GM23338 (cell line): ENCODE measurements around the gene MIOS. TPM values are rescaled to one million over a fixed set of nuclear protein-coding genes. Genes with fewer than 3 reads are reported as not detected.
A peak's percentile ranks its signal among the peaks of the same experiment; 100 is the strongest.

Experiments used
- ATAC-seq: fragments of 200-7000 bp; cut with Tn5 transposase; 3 replicates; pipeline ENCODE4 v1.9.1; 2020
- DNase-seq: peaks from one replicate; pipeline ENCODE4 v3.0.0-alpha.2; 2015; ENCODE audit warnings: low spot score
- H2AFZ ChIP-seq: fragments of 200-600 bp; sonication (generic); 2 replicates; pipeline ENCODE4 v1.8.0; 2016; ENCODE audit warnings: antibody characterized with exemption, mild to moderate bottlenecking, moderate library complexity
- H3F3A ChIP-seq: fragments of 200-600 bp; sonication (generic); replicated peaks from 2 replicates; pipeline ENCODE4 v1.8.0; 2017; ENCODE audit warnings: antibody characterized with exemption, mixed run types, low read depth
- H3K27ac ChIP-seq: fragments of 200-600 bp; sonication (generic); 2 replicates; pipeline ENCODE4 v1.6.1; 2016; ENCODE audit warnings: low read depth
- H3K27me3 ChIP-seq: fragments of 200-600 bp; sonication (generic); 2 replicates; pipeline ENCODE4 v1.8.0; 2016; ENCODE audit warnings: mild to moderate bottlenecking, mixed run types, moderate library complexity; ENCODE audit not compliant: insufficient read depth
- H3K36me3 ChIP-seq: fragments of 200-600 bp; sonication (generic); 2 replicates; pipeline ENCODE4 v1.8.0; 2016; ENCODE audit warnings: mild to moderate bottlenecking; ENCODE audit not compliant: insufficient read depth
- H3K4me1 ChIP-seq: fragments of 200-600 bp; sonication (generic); 2 replicates; pipeline ENCODE4 v1.8.0; 2016; ENCODE audit warnings: mild to moderate bottlenecking, moderate library complexity; ENCODE audit not compliant: insufficient read depth
- H3K4me2 ChIP-seq: fragments of 200-600 bp; sonication (generic); 2 replicates; pipeline ENCODE4 v1.7.1; 2017; ENCODE audit warnings: mixed run types
- H3K4me3 ChIP-seq: fragments of 200-600 bp; sonication (generic); 2 replicates; pipeline ENCODE4 v1.6.1; 2016; ENCODE audit warnings: mixed run types
- H3K79me2 ChIP-seq: fragments of 200-600 bp; sonication (generic); replicated peaks from 2 replicates; pipeline ENCODE4 v1.8.0; 2017; ENCODE audit warnings: mild to moderate bottlenecking; ENCODE audit not compliant: insufficient read depth
- H3K9me2 ChIP-seq: fragments of 200-600 bp; sonication (generic); 2 replicates; pipeline ENCODE4 v1.8.0; 2017; ENCODE audit not compliant: insufficient read depth
- H4K20me1 ChIP-seq: fragments of 200-600 bp; sonication (generic); replicated peaks from 2 replicates; pipeline ENCODE4 v1.8.0; 2017; ENCODE audit warnings: mild to moderate bottlenecking; ENCODE audit not compliant: insufficient read depth
- H3K27ac Mint-ChIP-seq: 2 replicates; pipeline ENCODE4 v1.8.0; 2020; ENCODE audit warnings: inconsistent platforms, mild to moderate bottlenecking, moderate library complexity, mixed read lengths
- H3K27me3 Mint-ChIP-seq: 3 replicates; pipeline ENCODE4 v1.8.0; 2022; ENCODE audit warnings: low read depth, mild to moderate bottlenecking, moderate library complexity, mixed read lengths, inconsistent platforms; ENCODE audit not compliant: insufficient read depth, poor library complexity
- H3K36me3 Mint-ChIP-seq: 3 replicates; pipeline ENCODE4 v1.8.0; 2021; ENCODE audit warnings: low read depth, mild to moderate bottlenecking, inconsistent platforms, moderate library complexity, mixed read lengths
- H3K4me1 Mint-ChIP-seq: 3 replicates; pipeline ENCODE4 v1.8.0; 2020; ENCODE audit warnings: mild to moderate bottlenecking, inconsistent platforms, mixed read lengths
- H3K4me3 Mint-ChIP-seq: 3 replicates; pipeline ENCODE4 v1.8.0; 2021; ENCODE audit warnings: moderate library complexity, mild to moderate bottlenecking, inconsistent platforms, mixed read lengths
- H3K9me3 Mint-ChIP-seq: 3 replicates; pipeline ENCODE4 v1.8.0; 2020; ENCODE audit warnings: moderate library complexity, mild to moderate bottlenecking, inconsistent platforms, mixed read lengths
- CREB1 ChIP-seq: fragments of 250-450 bp; sonication (Bioruptor Pico); IDR thresholded peaks from 2 replicates; pipeline ENCODE4 v1.5.0; 2020; ENCODE audit warnings: low read depth, mild to moderate bottlenecking, moderate library complexity
- EZH2phosphoT487 ChIP-seq: fragments of 200-600 bp; sonication (generic); IDR thresholded peaks from one replicate; pipeline ENCODE4 v1.8.1; 2018; ENCODE audit warnings: antibody characterized with exemption; ENCODE audit not compliant: unreplicated experiment
- JUNB ChIP-seq: IDR thresholded peaks from one replicate; pipeline ENCODE4 v1.6.1; 2016; ENCODE audit warnings: antibody characterized with exemption; ENCODE audit not compliant: unreplicated experiment
- NANOG ChIP-seq: IDR thresholded peaks from 2 replicates; pipeline ENCODE4 v1.6.1; 2016; ENCODE audit warnings: antibody characterized with exemption, borderline replicate concordance
- POLR2AphosphoS5 ChIP-seq: IDR thresholded peaks from 2 replicates; pipeline ENCODE4 v1.6.1; 2016; ENCODE audit warnings: antibody characterized with exemption, low read depth
- STAT1 ChIP-seq: IDR thresholded peaks from one replicate; pipeline ENCODE4 v1.6.1; 2016; ENCODE audit warnings: antibody characterized with exemption; ENCODE audit not compliant: unreplicated experiment
- ZNF114 ChIP-seq: fragments of 250-450 bp; sonication (Bioruptor Pico); IDR thresholded peaks from 2 replicates; pipeline ENCODE4 v1.5.0; 2020; ENCODE audit warnings: mild to moderate bottlenecking, moderate library complexity
- ZNF331 ChIP-seq: fragments of 250-450 bp; sonication (Bioruptor Pico); IDR thresholded peaks from 2 replicates; pipeline ENCODE4 v1.5.0; 2020; ENCODE audit warnings: low read depth, mild to moderate bottlenecking, moderate library complexity
- polyA plus RNA-seq: library from polyadenylated mRNA; unstranded; fragments of >200 nt; fragmentation: Nextera tagmentation; extraction: Ambion mirVana; gene quantifications from 2 replicates; pipeline ENCODE4 v1.2.1, GENCODE V29; 2016
- total RNA-seq: library from RNA; depleted of rRNA; stranded (reverse); fragments of >200 nt; shearing (Covaris generic); gene quantifications from 2 replicates; pipeline ENCODE4 v1.2.3, GENCODE V29; 2014
- TF ChIP-seq, protein P1 (sequence below), 2 experiments: fragments of 200-600 bp in 1 of 2; sonication (generic) in 1 of 2; conservative IDR thresholded peaks; 2 replicates each; pipeline versions ENCODE4 v1.5.1 to v1.6.1; 2016 to 2017; ENCODE audit warnings: antibody characterized with exemption in 2 of 2, low read depth in 2 of 2, mild to moderate bottlenecking in 2 of 2, moderate library complexity in 1 of 2
- TF ChIP-seq, protein P2 (sequence below): fragments of 250-450 bp; sonication (Bioruptor Pico); IDR thresholded peaks from 2 replicates; pipeline ENCODE4 v1.5.0; 2020; ENCODE audit warnings: mild to moderate bottlenecking, moderate library complexity
- TF ChIP-seq, protein P3 (sequence below): IDR thresholded peaks from 2 replicates; pipeline ENCODE4 v1.6.1; 2016; ENCODE audit warnings: antibody characterized with exemption

Gene MIOS
- total and polyA plus RNA-seq, 2 experiments from 2014 or later = 13.1 to 85.7 TPM

DNA sequence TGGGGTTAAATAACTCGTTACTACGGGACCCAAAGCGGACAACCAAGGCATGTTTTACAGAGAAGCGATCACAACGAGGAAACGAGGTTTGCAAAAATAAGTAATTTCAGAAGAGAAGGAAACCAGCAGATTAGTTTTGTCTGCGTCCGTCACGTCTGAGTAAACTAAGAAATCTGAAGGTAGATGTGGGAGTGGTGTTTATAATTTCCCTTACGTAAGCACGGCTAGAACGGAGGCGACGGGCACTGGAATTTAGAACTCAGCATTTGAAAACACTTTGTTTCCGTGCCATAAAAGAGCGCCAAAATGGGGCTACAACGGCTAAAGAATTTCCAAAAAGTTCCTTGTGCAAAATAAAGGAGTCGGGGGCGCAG lies 73.2 kb downstream of the MIOS start:
- Histone ChIP-seq H3K27me3 (no peaks in the 10 kb centered on the region), H3F3A (peaks cover 4% of the 10 kb centered on the region; the same call in 1 of the 2 replicates), H3K27ac (peak overlapping the region; percentile 64), H3K4me2 (peak overlapping the region; percentile 83), H3K79me2 (peaks cover 30% of the 10 kb centered on the region), H4K20me1 (no peaks in the 10 kb centered on the region), H3K36me3 (peaks cover 10% of the 10 kb centered on the region; the same call in 1 of the 2 replicates), H2AFZ (peak overlapping the region; percentile 1; the same call in 1 of the 2 replicates), H3K4me3 (peak overlapping the region; percentile 60), H3K9me2 (no peaks in the 10 kb centered on the region), H3K4me1 (peaks cover 9% of the 10 kb centered on the region)
- ATAC-seq (no peak), DNase-seq (no peak)
- Mint-ChIP-seq H3K9me3 (no peaks in the 10 kb centered on the region), H3K4me1 (peaks cover 34% of the 10 kb centered on the region), H3K4me3 (peak overlapping the region; percentile 96), H3K36me3 (peaks cover 13% of the 10 kb centered on the region), H3K27ac (peak overlapping the region; percentile 99), H3K27me3 (peaks cover 10% of the 10 kb centered on the region)
- TF ChIP-seq STAT1 (no peak), ZNF331 (no peak), NANOG (no peak), ZNF114 (CRISPR knock-in tag) (no peak)
- TF ChIP-seq, protein P1, sequence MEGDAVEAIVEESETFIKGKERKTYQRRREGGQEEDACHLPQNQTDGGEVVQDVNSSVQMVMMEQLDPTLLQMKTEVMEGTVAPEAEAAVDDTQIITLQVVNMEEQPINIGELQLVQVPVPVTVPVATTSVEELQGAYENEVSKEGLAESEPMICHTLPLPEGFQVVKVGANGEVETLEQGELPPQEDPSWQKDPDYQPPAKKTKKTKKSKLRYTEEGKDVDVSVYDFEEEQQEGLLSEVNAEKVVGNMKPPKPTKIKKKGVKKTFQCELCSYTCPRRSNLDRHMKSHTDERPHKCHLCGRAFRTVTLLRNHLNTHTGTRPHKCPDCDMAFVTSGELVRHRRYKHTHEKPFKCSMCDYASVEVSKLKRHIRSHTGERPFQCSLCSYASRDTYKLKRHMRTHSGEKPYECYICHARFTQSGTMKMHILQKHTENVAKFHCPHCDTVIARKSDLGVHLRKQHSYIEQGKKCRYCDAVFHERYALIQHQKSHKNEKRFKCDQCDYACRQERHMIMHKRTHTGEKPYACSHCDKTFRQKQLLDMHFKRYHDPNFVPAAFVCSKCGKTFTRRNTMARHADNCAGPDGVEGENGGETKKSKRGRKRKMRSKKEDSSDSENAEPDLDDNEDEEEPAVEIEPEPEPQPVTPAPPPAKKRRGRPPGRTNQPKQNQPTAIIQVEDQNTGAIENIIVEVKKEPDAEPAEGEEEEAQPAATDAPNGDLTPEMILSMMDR (conservative IDR thresholded peaks at IDR 0.05; ENCODE audit: low read depth in 2 of 2) = no peak

DNA sequence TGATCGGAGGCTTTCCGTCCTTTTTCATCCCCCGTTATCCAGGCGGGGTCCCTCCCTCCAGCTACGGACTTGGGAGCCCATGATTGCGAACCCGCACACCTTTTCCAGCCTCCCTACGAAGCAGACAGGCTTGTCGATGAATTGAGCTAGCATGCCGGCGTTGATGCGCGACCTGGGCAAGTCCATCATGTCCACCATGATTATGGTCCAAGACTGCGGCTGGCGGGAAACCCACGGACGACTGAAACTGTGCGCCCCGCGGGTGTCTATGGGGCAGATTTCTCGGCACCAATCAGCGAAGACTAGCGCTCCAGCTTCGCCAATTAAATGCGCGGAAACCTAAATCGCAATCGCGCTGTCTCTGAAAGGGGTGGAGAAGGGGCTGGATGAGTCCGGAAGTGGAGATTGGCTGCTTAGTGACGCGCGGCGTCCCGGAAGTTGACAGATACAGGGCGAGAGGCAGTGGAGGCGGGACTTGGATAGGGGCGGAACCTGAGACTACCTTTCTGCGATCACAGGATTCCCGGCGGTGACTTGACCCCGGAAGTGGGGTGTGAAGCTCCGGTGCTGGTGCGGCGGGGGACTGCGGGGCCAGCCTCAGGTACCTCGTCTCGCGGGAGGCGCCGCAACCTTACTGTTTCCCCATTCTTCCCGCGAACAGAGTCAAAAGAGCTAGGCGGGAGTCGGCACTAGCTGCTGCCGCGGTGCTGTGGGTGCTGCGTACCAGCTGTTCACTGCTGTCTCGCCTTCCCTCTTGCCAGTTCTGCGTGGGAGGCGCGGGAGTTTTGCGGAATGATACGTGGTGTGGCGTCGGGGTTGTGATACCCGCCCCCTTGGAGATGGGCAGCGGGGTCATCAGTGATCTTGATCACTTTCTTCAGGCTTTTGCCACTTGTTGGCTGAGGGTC lies 73.8 kb downstream of the MIOS start, which contains the start of gene UMAD1:
UMAD1 (plus strand) TSS at position 532 of the 908 bp plus-strand sequence. CDS start 32,620 bp downstream, outside the sequence.
- DNase-seq = peak; percentile 99
- Mint-ChIP-seq H3K27ac (peak within 1 kb of the TSS; percentile 99), H3K9me3 (no peaks in the 10 kb centered on the region), H3K36me3 (peaks cover 13% of the 10 kb centered on the region), H3K4me1 (peaks cover 34% of the 10 kb centered on the region), H3K4me3 (peak within 1 kb of the TSS; percentile 96), H3K27me3 (peaks cover 10% of the 10 kb centered on the region)
- H3K27ac ChIP-seq = peak within 1 kb of the TSS; percentile 65
- ATAC-seq = peak; percentile 96
- H3K79me2 ChIP-seq = peaks cover 30% of the 10 kb centered on the region
- peak within 1 kb of the TSS; percentile 75 for H2AFZ ChIP-seq
- H4K20me1 ChIP-seq = no peaks in the 10 kb centered on the region
- peak within 1 kb of the TSS; percentile 85 for H3K4me2 ChIP-seq
- H3K4me3 ChIP-seq = peak within 1 kb of the TSS; percentile 61
- H3K36me3 ChIP-seq = peaks cover 10% of the 10 kb centered on the region; the same call in 1 of the 2 replicates
- peaks cover 9% of the 10 kb centered on the region for H3K4me1 ChIP-seq
- H3K9me2 ChIP-seq = no peaks in the 10 kb centered on the region
- H3F3A ChIP-seq = peaks cover 4% of the 10 kb centered on the region; the same call in 1 of the 2 replicates
- H3K27me3 ChIP-seq = no peaks in the 10 kb centered on the region
- TF ChIP-seq NANOG = peak; percentile 40; the same call in 1 of the 2 replicates
- TF ChIP-seq CREB1 (CRISPR knock-in tag) = peak; percentile 81
- TF ChIP-seq, protein P2, sequence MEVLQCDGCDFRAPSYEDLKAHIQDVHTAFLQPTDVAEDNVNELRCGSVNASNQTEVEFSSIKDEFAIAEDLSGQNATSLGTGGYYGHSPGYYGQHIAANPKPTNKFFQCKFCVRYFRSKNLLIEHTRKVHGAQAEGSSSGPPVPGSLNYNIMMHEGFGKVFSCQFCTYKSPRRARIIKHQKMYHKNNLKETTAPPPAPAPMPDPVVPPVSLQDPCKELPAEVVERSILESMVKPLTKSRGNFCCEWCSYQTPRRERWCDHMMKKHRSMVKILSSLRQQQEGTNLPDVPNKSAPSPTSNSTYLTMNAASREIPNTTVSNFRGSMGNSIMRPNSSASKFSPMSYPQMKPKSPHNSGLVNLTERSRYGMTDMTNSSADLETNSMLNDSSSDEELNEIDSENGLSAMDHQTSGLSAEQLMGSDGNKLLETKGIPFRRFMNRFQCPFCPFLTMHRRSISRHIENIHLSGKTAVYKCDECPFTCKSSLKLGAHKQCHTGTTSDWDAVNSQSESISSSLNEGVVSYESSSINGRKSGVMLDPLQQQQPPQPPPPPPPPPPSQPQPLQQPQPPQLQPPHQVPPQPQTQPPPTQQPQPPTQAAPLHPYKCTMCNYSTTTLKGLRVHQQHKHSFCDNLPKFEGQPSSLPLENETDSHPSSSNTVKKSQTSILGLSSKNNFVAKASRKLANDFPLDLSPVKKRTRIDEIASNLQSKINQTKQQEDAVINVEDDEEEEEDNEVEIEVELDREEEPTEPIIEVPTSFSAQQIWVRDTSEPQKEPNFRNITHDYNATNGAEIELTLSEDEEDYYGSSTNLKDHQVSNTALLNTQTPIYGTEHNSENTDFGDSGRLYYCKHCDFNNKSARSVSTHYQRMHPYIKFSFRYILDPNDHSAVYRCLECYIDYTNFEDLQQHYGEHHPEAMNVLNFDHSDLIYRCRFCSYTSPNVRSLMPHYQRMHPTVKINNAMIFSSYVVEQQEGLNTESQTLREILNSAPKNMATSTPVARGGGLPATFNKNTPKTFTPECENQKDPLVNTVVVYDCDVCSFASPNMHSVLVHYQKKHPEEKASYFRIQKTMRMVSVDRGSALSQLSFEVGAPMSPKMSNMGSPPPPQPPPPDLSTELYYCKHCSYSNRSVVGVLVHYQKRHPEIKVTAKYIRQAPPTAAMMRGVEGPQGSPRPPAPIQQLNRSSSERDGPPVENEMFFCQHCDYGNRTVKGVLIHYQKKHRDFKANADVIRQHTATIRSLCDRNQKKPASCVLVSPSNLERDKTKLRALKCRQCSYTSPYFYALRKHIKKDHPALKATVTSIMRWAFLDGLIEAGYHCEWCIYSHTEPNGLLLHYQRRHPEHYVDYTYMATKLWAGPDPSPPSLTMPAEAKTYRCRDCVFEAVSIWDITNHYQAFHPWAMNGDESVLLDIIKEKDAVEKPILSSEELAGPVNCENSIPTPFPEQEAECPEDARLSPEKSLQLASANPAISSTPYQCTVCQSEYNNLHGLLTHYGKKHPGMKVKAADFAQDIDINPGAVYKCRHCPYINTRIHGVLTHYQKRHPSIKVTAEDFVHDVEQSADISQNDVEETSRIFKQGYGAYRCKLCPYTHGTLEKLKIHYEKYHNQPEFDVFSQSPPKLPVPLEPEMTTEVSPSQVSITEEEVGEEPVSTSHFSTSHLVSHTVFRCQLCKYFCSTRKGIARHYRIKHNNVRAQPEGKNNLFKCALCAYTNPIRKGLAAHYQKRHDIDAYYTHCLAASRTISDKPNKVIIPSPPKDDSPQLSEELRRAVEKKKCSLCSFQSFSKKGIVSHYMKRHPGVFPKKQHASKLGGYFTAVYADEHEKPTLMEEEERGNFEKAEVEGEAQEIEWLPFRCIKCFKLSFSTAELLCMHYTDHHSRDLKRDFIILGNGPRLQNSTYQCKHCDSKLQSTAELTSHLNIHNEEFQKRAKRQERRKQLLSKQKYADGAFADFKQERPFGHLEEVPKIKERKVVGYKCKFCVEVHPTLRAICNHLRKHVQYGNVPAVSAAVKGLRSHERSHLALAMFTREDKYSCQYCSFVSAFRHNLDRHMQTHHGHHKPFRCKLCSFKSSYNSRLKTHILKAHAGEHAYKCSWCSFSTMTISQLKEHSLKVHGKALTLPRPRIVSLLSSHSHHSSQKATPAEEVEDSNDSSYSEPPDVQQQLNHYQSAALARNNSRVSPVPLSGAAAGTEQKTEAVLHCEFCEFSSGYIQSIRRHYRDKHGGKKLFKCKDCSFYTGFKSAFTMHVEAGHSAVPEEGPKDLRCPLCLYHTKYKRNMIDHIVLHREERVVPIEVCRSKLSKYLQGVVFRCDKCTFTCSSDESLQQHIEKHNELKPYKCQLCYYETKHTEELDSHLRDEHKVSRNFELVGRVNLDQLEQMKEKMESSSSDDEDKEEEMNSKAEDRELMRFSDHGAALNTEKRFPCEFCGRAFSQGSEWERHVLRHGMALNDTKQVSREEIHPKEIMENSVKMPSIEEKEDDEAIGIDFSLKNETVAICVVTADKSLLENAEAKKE = no peak
- TF ChIP-seq ZNF114 (CRISPR knock-in tag) = no peak
- peak; percentile 86 for TF ChIP-seq POLR2AphosphoS5
- no peak for TF ChIP-seq EZH2phosphoT487
- no peak for TF ChIP-seq STAT1
- TF ChIP-seq, protein P3, sequence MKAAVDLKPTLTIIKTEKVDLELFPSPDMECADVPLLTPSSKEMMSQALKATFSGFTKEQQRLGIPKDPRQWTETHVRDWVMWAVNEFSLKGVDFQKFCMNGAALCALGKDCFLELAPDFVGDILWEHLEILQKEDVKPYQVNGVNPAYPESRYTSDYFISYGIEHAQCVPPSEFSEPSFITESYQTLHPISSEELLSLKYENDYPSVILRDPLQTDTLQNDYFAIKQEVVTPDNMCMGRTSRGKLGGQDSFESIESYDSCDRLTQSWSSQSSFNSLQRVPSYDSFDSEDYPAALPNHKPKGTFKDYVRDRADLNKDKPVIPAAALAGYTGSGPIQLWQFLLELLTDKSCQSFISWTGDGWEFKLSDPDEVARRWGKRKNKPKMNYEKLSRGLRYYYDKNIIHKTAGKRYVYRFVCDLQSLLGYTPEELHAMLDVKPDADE = peak; percentile 82
- TF ChIP-seq ZNF331 = no peak
- TF ChIP-seq JUNB = no peak
